K562 (cell line): ENCODE data around the gene B4GALNT2. TPM values are rescaled to one million over a fixed set of nuclear protein-coding genes. Genes with fewer than 3 reads are reported as not detected.

Source experiments
- ATAC-seq: fragments of 200-7000 bp; cut with Tn5 transposase; 3 replicates; pipeline ENCODE4 v1.9.1; 2020; ENCODE audit warnings: moderate library complexity
- BruUV-seq: library from RNA; stranded (reverse); fragments of 400-500 nt; replicated peaks from 2 replicates; lab custom pipeline; 2021; lab: Mats Ljungman, UMichigan
- CTCF ChIA-PET: fragments of 300-600 bp; formaldehyde crosslinking; extraction: SDS; loops from one replicate; lab custom pipeline; 2021; ENCODE audit warnings: low intra/inter-chr PET ratio; lab: Yijun Ruan, JAX
- POLR2A ChIA-PET: fragments of 300-600, 350-650 bp; sonication (Branson Sonifier 250); formaldehyde crosslinking; extraction: SDS; loops from one replicate; lab custom pipeline; 2021; ENCODE audit warnings: antibody characterized with exemption, inconsistent platforms; lab: Yijun Ruan, JAX
- DNase-seq, 4 experiments: peaks; one replicate each; pipeline versions ENCODE4 v3.0.0 to v3.0.0-alpha.2; 2011 to 2018; ENCODE audit warnings: low spot score in 3 of 4, mixed read lengths in 3 of 4; ENCODE audit errors: extremely low read depth in 1 of 4
- FAIRE-seq: peaks from 2 replicates; lab custom pipeline; 2011; peaks lifted over from hg19 to GRCh38; lab: Jason Lieb, UNC
- H2AFZ ChIP-seq: 2 replicates; pipeline ENCODE4 v1.6.0; 2011; ENCODE audit warnings: low read depth, low read length, control low read depth, inconsistent platforms
- H3K27ac ChIP-seq: fragments of 200-600 bp; 3 replicates; pipeline ENCODE4 v1.8.0; 2011; ENCODE audit warnings: low read depth, mild to moderate bottlenecking, control low read depth, inconsistent platforms, low read length, moderate library complexity, mixed read lengths; ENCODE audit errors: extremely low read depth
- H3K27me3 ChIP-seq, 2 experiments: fragments of 300-600 bp in 1 of 2; 2 replicates in 1 of 2; 3 replicates in 1 of 2; pipeline versions ENCODE4 v1.6.0 to v1.8.0; 2011; ENCODE audit warnings: inconsistent platforms in 2 of 2, low read length in 2 of 2, mild to moderate bottlenecking in 1 of 2, mixed read lengths in 1 of 2, moderate library complexity in 1 of 2; ENCODE audit not compliant: control insufficient read depth in 2 of 2, insufficient read depth in 2 of 2
- H3K36me3 ChIP-seq: fragments of 300-600 bp; 3 replicates; pipeline ENCODE4 v1.8.0; 2011; ENCODE audit warnings: mild to moderate bottlenecking, low read length, inconsistent platforms; ENCODE audit not compliant: control insufficient read depth, insufficient read depth
- H3K4me1 ChIP-seq, 2 experiments: fragments of 200-600 bp in 1 of 2; replicated peaks in 1 of 2; 2 replicates in 1 of 2; 3 replicates in 1 of 2; pipeline versions ENCODE4 v1.5.1 to v1.8.0; 2011; ENCODE audit warnings: inconsistent platforms in 2 of 2, low read length in 2 of 2, mild to moderate bottlenecking in 1 of 2, mixed read lengths in 1 of 2, moderate library complexity in 1 of 2; ENCODE audit not compliant: control insufficient read depth in 2 of 2, insufficient read depth in 2 of 2
- H3K4me2 ChIP-seq: 2 replicates; pipeline ENCODE4 v1.6.1; 2011; ENCODE audit warnings: low read length, control low read depth, inconsistent platforms, mixed read lengths; ENCODE audit not compliant: insufficient read depth
- H3K4me3 ChIP-seq: fragments of 200-600 bp; sonication (generic), shearing (Covaris generic); 2 replicates; pipeline ENCODE4 v1.5.1; 2016; ENCODE audit warnings: control low read depth, inconsistent platforms
- H3K79me2 ChIP-seq: fragments of 200-600 bp; 3 replicates; pipeline ENCODE4 v1.8.0; 2011; ENCODE audit warnings: low read length, inconsistent platforms; ENCODE audit not compliant: control insufficient read depth, insufficient read depth
- H3K9ac ChIP-seq, 2 experiments: 2 replicates each; pipeline versions ENCODE4 v1.6.0 to v1.6.1; 2011; ENCODE audit warnings: low read depth in 2 of 2, low read length in 2 of 2, control low read depth in 1 of 2, inconsistent platforms in 1 of 2, mild to moderate bottlenecking in 1 of 2, mixed read lengths in 1 of 2; ENCODE audit not compliant: insufficient read depth in 1 of 2
- H3K9me1 ChIP-seq: one replicate; pipeline ENCODE4 v1.6.0; 2011; ENCODE audit warnings: inconsistent platforms, mild to moderate bottlenecking, low read length, moderate library complexity; ENCODE audit not compliant: control insufficient read depth, insufficient read depth
- H3K9me3 ChIP-seq: replicated peaks from 2 replicates; pipeline ENCODE4 v1.5.1; 2011; ENCODE audit warnings: low read depth, low read length, inconsistent platforms; ENCODE audit not compliant: control insufficient read depth, insufficient read depth
- H4K20me1 ChIP-seq: replicated peaks from 2 replicates; pipeline ENCODE4 v1.6.1; 2011; ENCODE audit warnings: low read length, inconsistent platforms, mixed read lengths; ENCODE audit not compliant: control insufficient read depth, insufficient read depth
- EP400 ChIP-seq: fragments of 450-650 bp; IDR thresholded peaks from 2 replicates; pipeline ENCODE4 v1.6.1; 2017; ENCODE audit warnings: antibody characterized with exemption, mild to moderate bottlenecking, moderate library complexity
- ESRRB ChIP-seq: fragments of 250-450 bp; sonication (Bioruptor Pico); IDR thresholded peaks from 2 replicates; pipeline ENCODE4 v1.5.0; 2020; ENCODE audit warnings: mild to moderate bottlenecking, moderate library complexity, borderline replicate concordance
- MEF2D ChIP-seq: conservative IDR thresholded peaks from 2 replicates; pipeline ENCODE4 v1.6.1; 2016; ENCODE audit warnings: low read depth, missing genetic modification characterization, missing compliant biosample characterization
- MEIS2 ChIP-seq: fragments of 450-650 bp; IDR thresholded peaks from 2 replicates; pipeline ENCODE4 v1.6.1; 2014; ENCODE audit warnings: mild to moderate bottlenecking; ENCODE audit not compliant: partially characterized antibody
- NBN ChIP-seq: fragments of 450-650 bp; IDR thresholded peaks from 2 replicates; pipeline ENCODE4 v1.6.1; 2016; ENCODE audit warnings: low read depth, mild to moderate bottlenecking
- NCOA6 ChIP-seq: fragments of 450-650 bp; IDR thresholded peaks from 2 replicates; pipeline ENCODE4 v1.6.1; 2017; ENCODE audit warnings: mild to moderate bottlenecking
- NEUROD1 ChIP-seq: fragments of 150-350 bp; IDR thresholded peaks from 2 replicates; pipeline ENCODE4 v1.6.1; 2014; ENCODE audit warnings: borderline replicate concordance, low read length, low read depth; ENCODE audit not compliant: partially characterized antibody
- POLR2B ChIP-seq: fragments of 450-650 bp; IDR thresholded peaks from 2 replicates; pipeline ENCODE4 v1.6.1; 2018; ENCODE audit warnings: low read depth; ENCODE audit not compliant: partially characterized antibody
- RBFOX2 ChIP-seq: fragments of 200-400 bp; formaldehyde crosslinking; IDR thresholded peaks from 2 replicates; pipeline ENCODE4 v1.6.1; 2017; ENCODE audit warnings: low read depth, mild to moderate bottlenecking, low read length, moderate library complexity
- SMARCA5 ChIP-seq: fragments of 450-650 bp; IDR thresholded peaks from 2 replicates; pipeline ENCODE4 v1.6.1; 2016
- SMARCB1 ChIP-seq: IDR thresholded peaks from 2 replicates; pipeline ENCODE4 v1.6.1; 2011; ENCODE audit warnings: improper control_type of control experiment, low read depth; ENCODE audit not compliant: insufficient read length
- SNIP1 ChIP-seq: fragments of 450-650 bp; IDR thresholded peaks from 2 replicates; pipeline ENCODE4 v1.7.1; 2017; ENCODE audit warnings: low read depth, mild to moderate bottlenecking
- SRF ChIP-seq, 2 experiments: fragments of 250-450, 450-650 bp in 1 of 2; sonication (Bioruptor Pico) in 1 of 2; sonication (generic) in 1 of 2; formaldehyde crosslinking; IDR thresholded peaks; 2 replicates each; pipeline versions ENCODE4 v1.5.0 to v1.5.1; 2020 to 2022; ENCODE audit warnings: mild to moderate bottlenecking in 1 of 2, missing genetic modification reagents in 1 of 2
- TCF7 ChIP-seq: sonication (generic); IDR thresholded peaks from 2 replicates; pipeline ENCODE4 v1.6.1; 2016; ENCODE audit warnings: antibody characterized with exemption, borderline replicate concordance
- TSHZ1 ChIP-seq: fragments of 250-450 bp; sonication (Bioruptor Pico); IDR thresholded peaks from 2 replicates; pipeline ENCODE4 v1.4.0; 2020; ENCODE audit warnings: mild to moderate bottlenecking, moderate library complexity
- ZFP30 ChIP-seq: fragments of 250-450 bp; sonication (Bioruptor Pico); IDR thresholded peaks from 2 replicates; pipeline ENCODE4 v1.8.0; 2022; ENCODE audit warnings: moderate library complexity, mild to moderate bottlenecking, inconsistent platforms, borderline replicate concordance
- ZNF551 ChIP-seq: fragments of 250-450 bp; sonication (Bioruptor Pico); IDR thresholded peaks from 2 replicates; pipeline ENCODE4 v1.5.0; 2021; ENCODE audit warnings: mild to moderate bottlenecking, moderate library complexity
- ZNF589 ChIP-seq: fragments of 200-800 bp; sonication (Bioruptor generic); IDR thresholded peaks from 2 replicates; pipeline ENCODE4 v1.6.1; 2016; ENCODE audit warnings: low read depth, missing genetic modification characterization, missing compliant biosample characterization
- ZNF644 ChIP-seq: fragments of 200-800 bp; sonication (Bioruptor generic); IDR thresholded peaks from 2 replicates; pipeline ENCODE4 v1.6.1; 2016; ENCODE audit warnings: low read depth, missing genetic modification characterization, missing compliant biosample characterization
- ZNF766 ChIP-seq: fragments of 200-800 bp; sonication (Bioruptor generic); conservative IDR thresholded peaks from 2 replicates; pipeline ENCODE4 v1.6.1; 2016; ENCODE audit warnings: missing genetic modification characterization, missing compliant biosample characterization
- WGBS: fragments of 100-300 bp; shearing (Covaris generic); methylation state at CpG from one replicate; pipeline ENCODE4 v1.1.6; 2016; ENCODE audit warnings: low coverage, mixed read lengths; ENCODE audit not compliant: insufficient coverage; ENCODE audit errors: missing lambda C conversion rate; 5-methylcytosine and 5-hydroxymethylcytosine counted together
- in situ Hi-C: fragments of 300-500 bp; cut with MboI; formaldehyde crosslinking; loops from 4 replicates; pipeline ENCODE4 v1.15.0; 2018; ENCODE audit warnings: inconsistent platforms, mixed read lengths
- intact Hi-C: fragments of 100-400 bp; cut with micrococcal nuclease; formaldehyde crosslinking; loops from 2 replicates; pipeline ENCODE4 v1.14.2; 2022
- polyA plus RNA-seq, 8 experiments: library from polyadenylated mRNA; depleted of rRNA in 4 of 8; stranded (reverse) in 5 of 8; unstranded in 3 of 8; fragments of >200 nt; fragmentation: Nextera tagmentation in 2 of 8; fragmentation: Illumina TruSeq in 1 of 8; extraction: Ambion mirVana in 2 of 8; extraction: Trizol in 1 of 8; gene quantifications; 2 replicates each; pipeline versions ENCODE4 v1.2.1 to v1.2.3, GENCODE V29; 2011 to 2014; ENCODE audit warnings: inconsistent platforms in 1 of 8, missing spikeins in 1 of 8
- total RNA-seq, 7 experiments: library from RNA; depleted of rRNA in 6 of 7; stranded (reverse); fragments of >200 nt in 6 of 7; fragmentation: Illumina TruSeq in 2 of 7; extraction: Trizol in 2 of 7; gene quantifications; 2 replicates each; pipeline versions ENCODE4 v1.2.1 to v1.2.3, GENCODE V29; 2011 to 2021; ENCODE audit warnings: low replicate concordance in 1 of 7

B4GALNT2 gene
- total and polyA plus RNA-seq, 9 of the 15 experiments (the other 6 are each of a cell fraction or from before 2014, with no cell fraction given), result not detected

- Histone ChIP-seq H3K4me3 (no peak overlapping the region), H3K9me1 (no peaks in the 10 kb centered on the region), H3K27me3 (peaks cover 0 to 54% of the 10 kb centered on the region in 2 experiments; a peak in 3 of 5 replicates), H3K4me1 (peaks cover 0 to 24% of the 10 kb centered on the region in 2 experiments; a peak in 3 of 5 replicates), H2AFZ (no peak overlapping the region), H3K36me3 (no peaks in the 10 kb centered on the region), H3K4me2 (no peak overlapping the region), H3K9me3 (no peaks in the 10 kb centered on the region; the same call in 1 of the 2 replicates), H3K27ac (no peak overlapping the region), H3K79me2 (no peaks in the 10 kb centered on the region), H3K9ac (no peak overlapping the region), H4K20me1 (no peaks in the 10 kb centered on the region)
- FAIRE-seq, result no peak
- no peak for TF ChIP-seq ZNF551 (CRISPR knock-in tag)
- no peak for TF ChIP-seq SRF (CRISPR knock-in tag; IDR thresholded peaks at IDR 0.05)
- no peak for TF ChIP-seq NBN
- TF ChIP-seq ZFP30 (CRISPR knock-in tag), result no peak
- TF ChIP-seq ZNF589 (CRISPR knock-in tag), result no peak
- TF ChIP-seq SNIP1, result no peak
- no peak for TF ChIP-seq RBFOX2
- no peak for TF ChIP-seq ZNF766 (CRISPR knock-in tag)
- TF ChIP-seq TCF7, result no peak
- no peak for TF ChIP-seq ESRRB (CRISPR knock-in tag)
- no peak for TF ChIP-seq NEUROD1
- no peak for TF ChIP-seq TSHZ1
- TF ChIP-seq SMARCA5, result no peak
- TF ChIP-seq NCOA6, result no peak
- TF ChIP-seq POLR2B, result no peak
- TF ChIP-seq MEIS2, result no peak
- no peak for TF ChIP-seq MEF2D (tag)
- no peak for TF ChIP-seq ZNF644 (tag)
- TF ChIP-seq EP400, result no peak
- TF ChIP-seq SMARCB1, result no peak
- CTCF ChIA-PET, result no interaction called here
- 0% methylated on average over 2 of the region's 11 CpGs for WGBS
- in situ Hi-C loops, result no loop called here
- intact Hi-C loops, result loop anchor here (5.0 kb wide), 4 partner anchors 33 to 273 kb away; no protein-coding TSS in a partner anchor
- no peak for ATAC-seq
- POLR2A ChIA-PET, result interaction anchor here (0.6 to 1.7 kb wide), 3 partner anchors 10 to 390 kb away, joined by 3 to 4 read pairs (median 3); no protein-coding TSS in a partner anchor
- DNase-seq, result no peak
- BruUV-seq, result no TSS peak
These were observed 92.4 kb downstream of the B4GALNT2 start for GRCh38 chr17:49224997-49225337.
